Measurements from ENCODE around the gene GNB1L.

The GNB1L gene

DNA sequence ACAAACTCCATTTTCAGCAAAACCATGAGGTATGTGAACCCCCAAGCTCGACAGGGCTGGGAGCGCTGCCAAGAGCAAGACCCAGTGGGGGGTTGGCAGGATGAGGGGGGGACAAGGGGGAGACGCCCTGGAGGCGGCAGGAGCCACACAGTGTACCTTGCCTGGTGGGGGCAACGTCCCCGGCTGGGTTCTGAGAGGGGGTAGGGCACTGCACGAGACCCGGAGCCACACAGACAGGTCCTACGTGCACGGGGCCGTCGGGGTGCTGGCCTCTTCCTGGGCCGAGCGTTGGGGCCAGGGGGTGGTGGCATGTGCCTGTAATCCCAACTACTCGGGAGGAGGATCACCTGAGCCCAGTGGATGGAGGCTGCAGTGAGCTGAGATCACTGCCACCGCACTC, 65.3 kb downstream of the GNB1L start:
- TF ChIP-seq, protein P1, sequence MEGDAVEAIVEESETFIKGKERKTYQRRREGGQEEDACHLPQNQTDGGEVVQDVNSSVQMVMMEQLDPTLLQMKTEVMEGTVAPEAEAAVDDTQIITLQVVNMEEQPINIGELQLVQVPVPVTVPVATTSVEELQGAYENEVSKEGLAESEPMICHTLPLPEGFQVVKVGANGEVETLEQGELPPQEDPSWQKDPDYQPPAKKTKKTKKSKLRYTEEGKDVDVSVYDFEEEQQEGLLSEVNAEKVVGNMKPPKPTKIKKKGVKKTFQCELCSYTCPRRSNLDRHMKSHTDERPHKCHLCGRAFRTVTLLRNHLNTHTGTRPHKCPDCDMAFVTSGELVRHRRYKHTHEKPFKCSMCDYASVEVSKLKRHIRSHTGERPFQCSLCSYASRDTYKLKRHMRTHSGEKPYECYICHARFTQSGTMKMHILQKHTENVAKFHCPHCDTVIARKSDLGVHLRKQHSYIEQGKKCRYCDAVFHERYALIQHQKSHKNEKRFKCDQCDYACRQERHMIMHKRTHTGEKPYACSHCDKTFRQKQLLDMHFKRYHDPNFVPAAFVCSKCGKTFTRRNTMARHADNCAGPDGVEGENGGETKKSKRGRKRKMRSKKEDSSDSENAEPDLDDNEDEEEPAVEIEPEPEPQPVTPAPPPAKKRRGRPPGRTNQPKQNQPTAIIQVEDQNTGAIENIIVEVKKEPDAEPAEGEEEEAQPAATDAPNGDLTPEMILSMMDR (IDR thresholded peaks at IDR 0.05; ENCODE audit: insufficient read depth, low read length, missing control alignments): no peak
- ChIA-PET POLR2A (no interaction called here), CTCF (interaction anchor here (1.0 kb wide), 1 partner anchor 9 kb away, joined by 4 read pairs; no protein-coding TSS in a partner anchor)

DNA sequence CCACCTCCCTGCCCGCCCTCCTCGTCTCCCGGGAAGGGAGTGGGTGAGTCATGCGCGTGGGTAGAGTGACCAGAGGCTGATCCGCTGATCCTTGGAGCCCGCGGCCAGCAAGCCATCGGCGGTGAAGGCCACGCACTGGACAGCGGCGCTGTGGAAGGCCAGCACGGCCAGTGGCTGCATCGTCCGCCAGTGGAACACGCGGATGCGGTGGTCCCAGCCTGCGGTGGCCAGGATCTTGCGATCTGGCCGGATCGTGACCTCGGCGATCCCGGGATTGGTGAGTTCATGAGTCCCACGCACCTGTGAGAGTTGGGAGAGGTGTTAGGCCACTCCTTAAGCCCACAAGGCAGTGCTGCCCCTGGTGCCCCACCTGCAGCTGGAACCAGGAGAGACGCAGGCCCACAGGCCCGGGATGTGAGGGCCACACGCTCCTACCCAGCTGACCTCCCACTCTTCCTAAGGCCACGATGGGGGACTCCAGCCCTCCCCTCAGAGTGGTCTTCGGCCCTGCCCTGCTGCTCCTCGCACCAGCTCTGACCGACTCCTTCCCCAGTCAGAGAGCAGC, 65.9 kb downstream of the GNB1L start:
- POLR2A ChIA-PET: no interaction called here
- CTCF ChIA-PET: interaction anchor here (1.0 kb wide), 1 partner anchor 12 kb away, joined by 3 read pairs; no protein-coding TSS in a partner anchor
- DNase-seq (ENCODE audit: low read depth, low spot score): no peak
- TF ChIP-seq, protein P1 (IDR thresholded peaks at IDR 0.05; ENCODE audit: insufficient read depth, low read length, missing control alignments): no peak
- H3K4me3 ChIP-seq (ENCODE audit: low read depth, low read length): no peak overlapping the region

More for the DNA sequence above, 65.3 kb downstream of the GNB1L start:
- no peak overlapping the region for H3K4me3 ChIP-seq (ENCODE audit: low read depth, low read length)
- no peak for DNase-seq (ENCODE audit: low read depth, low spot score)

DNA sequence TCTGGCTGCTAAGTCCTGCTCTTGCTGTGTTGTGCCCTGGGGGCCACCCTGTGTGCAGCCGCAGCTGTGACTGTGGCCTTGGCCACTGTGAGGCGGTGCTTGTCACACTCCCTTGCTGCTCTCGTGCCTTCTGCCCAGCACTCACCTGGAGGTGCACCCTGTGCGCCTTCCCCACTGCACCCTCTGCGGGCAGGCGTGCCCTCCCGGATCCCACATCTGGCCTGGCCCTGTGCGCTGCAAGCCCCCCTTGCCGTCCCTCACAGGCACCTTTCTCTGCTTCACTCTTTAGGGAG, 66.9 kb downstream of the GNB1L start:
- ChIA-PET CTCF (interaction anchor here (1.4 kb wide), 1 partner anchor 19 kb away, joined by 3 read pairs; no protein-coding TSS in a partner anchor), POLR2A (no interaction called here)
- no peak overlapping the region for H3K4me3 ChIP-seq (ENCODE audit: low read depth, low read length)
- TF ChIP-seq, protein P1 (IDR thresholded peaks at IDR 0.05; ENCODE audit: insufficient read depth, low read length, missing control alignments): no peak
- DNase-seq (ENCODE audit: low read depth, low spot score): no peak

DNA sequence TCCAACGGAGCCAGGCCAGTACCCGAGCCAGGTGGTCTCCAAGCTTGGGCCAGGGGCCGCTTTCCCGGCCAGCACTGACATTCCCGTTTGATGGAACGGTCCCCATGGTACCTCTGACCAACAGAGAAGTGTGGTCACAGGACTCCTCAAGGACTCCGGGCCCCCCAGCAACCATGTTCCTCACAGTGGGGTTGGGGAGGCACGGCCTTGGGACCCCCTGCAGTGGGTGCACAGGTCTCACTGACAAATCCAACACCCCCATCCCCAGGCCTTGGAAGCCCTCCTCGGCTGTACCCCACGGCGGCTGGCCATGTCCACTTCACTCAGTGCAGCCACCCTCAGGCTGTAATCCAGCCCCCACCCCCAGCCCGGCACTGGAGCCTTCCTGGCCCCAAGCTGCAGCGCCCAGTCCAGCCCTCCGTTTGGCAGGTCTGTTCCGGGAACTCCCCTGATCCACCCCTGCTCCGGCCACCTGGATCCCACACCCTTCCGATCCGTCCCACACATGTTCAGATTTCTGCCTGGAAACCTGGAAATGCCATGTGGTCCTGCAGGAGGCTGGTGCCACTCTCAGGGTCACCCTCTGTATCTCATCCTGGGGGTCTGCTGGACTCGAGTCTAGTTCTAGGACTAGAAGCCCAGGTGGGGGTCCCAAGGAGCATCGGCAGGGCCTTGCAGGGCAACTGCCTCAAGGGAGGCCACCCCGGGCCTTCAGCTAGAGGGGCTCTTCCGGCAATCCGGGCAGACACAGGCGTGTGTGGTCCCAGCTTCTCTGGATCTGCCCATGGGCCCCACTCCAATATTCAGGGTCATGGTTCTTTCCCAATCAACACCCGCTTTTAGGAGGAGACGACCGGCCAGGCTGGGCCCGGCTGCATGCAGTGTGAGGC, 67.5 kb downstream of the GNB1L start:
- TF ChIP-seq, protein P1 (IDR thresholded peaks at IDR 0.05; ENCODE audit: insufficient read depth, low read length, missing control alignments): no peak
- H3K4me3 ChIP-seq (ENCODE audit: low read depth, low read length): no peak overlapping the region
- DNase-seq (ENCODE audit: low read depth, low spot score): no peak
- ChIA-PET CTCF (interaction anchor here (1.4 kb wide), 1 partner anchor 19 kb away, joined by 3 read pairs; no protein-coding TSS in a partner anchor), POLR2A (no interaction called here)

DNA sequence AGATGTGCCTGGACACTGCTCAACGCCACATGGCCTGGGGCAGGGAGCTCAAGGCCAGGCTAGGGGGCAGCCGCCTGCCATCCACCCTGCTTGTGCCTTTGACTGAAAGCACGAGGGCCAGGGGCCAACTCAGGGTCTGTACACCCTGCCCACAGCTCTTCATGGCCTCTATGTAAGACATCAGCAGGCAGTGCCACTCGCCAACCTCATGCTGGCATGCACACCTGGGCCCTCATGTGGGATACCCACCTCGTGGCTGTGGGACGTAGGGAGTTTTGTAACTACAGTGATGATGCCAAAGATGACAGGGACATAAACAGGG, 68.4 kb downstream of the GNB1L start:
- no peak for DNase-seq (ENCODE audit: low read depth, low spot score)
- H3K4me3 ChIP-seq (ENCODE audit: low read depth, low read length): no peak overlapping the region
- CTCF ChIA-PET: no interaction called here
- POLR2A ChIA-PET: no interaction called here
- TF ChIP-seq, protein P1 (IDR thresholded peaks at IDR 0.05; ENCODE audit: insufficient read depth, low read length, missing control alignments): no peak

DNA sequence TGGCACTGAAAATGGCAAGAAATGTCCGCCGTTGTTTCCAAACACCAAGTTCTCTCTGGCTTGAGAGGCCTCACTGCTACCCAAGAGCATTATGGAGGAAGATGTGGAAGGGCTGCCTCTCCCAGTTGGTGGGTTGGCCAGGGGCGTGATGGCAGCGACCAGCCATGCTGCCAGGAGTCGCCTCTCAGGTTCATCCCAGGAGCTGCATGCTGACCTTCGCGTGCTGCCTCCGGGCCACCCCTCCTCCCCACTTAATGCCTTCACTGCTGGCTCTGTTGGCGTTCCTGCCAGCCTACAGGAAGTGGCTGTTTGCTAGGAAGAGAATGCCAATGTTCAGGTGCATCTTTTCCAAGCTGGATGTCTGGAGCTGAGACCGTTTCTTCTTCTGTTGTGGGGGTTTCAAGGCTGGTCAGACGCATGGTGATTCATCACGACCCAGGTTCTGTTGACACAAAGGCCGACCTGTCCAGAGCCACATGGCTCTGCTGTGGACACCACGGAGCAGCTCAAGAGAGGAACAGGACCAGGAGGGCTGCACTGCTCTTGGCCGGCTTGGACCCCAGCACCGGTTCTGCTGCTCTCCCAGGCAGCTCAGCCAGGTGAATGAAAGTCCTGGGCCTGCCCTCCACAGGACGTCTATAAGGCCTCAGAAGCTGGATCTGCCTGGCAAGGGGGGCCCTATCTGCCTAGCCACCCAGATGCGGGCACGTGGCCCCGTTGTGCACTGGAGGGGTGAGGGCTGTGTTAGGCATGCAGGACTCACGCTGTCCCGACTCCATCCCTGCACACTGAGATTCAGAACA, 69.0 kb downstream of the GNB1L start:
- H3K4me3 ChIP-seq (ENCODE audit: low read depth, low read length): no peak overlapping the region
- TF ChIP-seq, protein P1 (IDR thresholded peaks at IDR 0.05; ENCODE audit: insufficient read depth, low read length, missing control alignments): no peak
- ChIA-PET CTCF (no interaction called here), POLR2A (no interaction called here)
- DNase-seq (ENCODE audit: low read depth, low spot score): no peak
